ENCODE data around the gene NLGN1. TPM values are rescaled to one million over a fixed set of nuclear protein-coding genes. Genes with fewer than 3 reads are reported as not detected.

NLGN1 gene
- total RNA-seq, 1 donor from 2014 or later: not detected

DNA sequence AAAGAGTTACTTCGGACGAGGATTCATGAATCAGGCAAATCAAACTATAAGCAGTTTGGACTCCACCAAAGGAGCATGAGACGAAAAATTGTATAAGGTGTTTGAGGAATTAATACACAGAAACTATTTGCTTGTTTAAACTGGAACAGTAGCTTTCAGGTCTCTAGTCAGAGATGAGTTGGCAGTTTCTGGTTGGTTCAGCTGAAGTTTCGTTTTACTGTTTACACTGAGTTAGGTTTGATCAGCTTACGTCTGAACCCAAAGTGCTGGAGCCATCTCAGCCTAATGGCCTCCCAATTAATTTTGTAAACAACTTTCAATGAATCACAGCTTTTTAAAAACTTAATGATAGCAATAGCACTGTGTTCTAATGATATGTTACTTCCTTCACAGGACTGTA, 703.7 kb downstream of the NLGN1 start:
- H3K4me1 Mint-ChIP-seq (ENCODE audit: low read depth): no peaks in the 10 kb centered on the region
- TF ChIP-seq, protein P1, sequence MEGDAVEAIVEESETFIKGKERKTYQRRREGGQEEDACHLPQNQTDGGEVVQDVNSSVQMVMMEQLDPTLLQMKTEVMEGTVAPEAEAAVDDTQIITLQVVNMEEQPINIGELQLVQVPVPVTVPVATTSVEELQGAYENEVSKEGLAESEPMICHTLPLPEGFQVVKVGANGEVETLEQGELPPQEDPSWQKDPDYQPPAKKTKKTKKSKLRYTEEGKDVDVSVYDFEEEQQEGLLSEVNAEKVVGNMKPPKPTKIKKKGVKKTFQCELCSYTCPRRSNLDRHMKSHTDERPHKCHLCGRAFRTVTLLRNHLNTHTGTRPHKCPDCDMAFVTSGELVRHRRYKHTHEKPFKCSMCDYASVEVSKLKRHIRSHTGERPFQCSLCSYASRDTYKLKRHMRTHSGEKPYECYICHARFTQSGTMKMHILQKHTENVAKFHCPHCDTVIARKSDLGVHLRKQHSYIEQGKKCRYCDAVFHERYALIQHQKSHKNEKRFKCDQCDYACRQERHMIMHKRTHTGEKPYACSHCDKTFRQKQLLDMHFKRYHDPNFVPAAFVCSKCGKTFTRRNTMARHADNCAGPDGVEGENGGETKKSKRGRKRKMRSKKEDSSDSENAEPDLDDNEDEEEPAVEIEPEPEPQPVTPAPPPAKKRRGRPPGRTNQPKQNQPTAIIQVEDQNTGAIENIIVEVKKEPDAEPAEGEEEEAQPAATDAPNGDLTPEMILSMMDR (IDR thresholded peaks at IDR 0.05): no peak
- no peaks in the 10 kb centered on the region for H3K9me3 Mint-ChIP-seq (ENCODE audit: low read depth)
- H3K36me3 Mint-ChIP-seq (ENCODE audit: low read depth): no peaks in the 10 kb centered on the region
- H3K27ac Mint-ChIP-seq (ENCODE audit: unreplicated experiment): no peak overlapping the region
- DNase-seq (ENCODE audit: low spot score): no peak
- no peak overlapping the region for H3K4me3 Mint-ChIP-seq (ENCODE audit: unreplicated experiment)
- H3K27me3 Mint-ChIP-seq (ENCODE audit: low read depth): no peaks in the 10 kb centered on the region

- no peak for DNase-seq (ENCODE audit: low spot score)
- Mint-ChIP-seq H3K36me3 (ENCODE audit: low read depth) (no peaks in the 10 kb centered on the region), H3K4me1 (ENCODE audit: low read depth) (no peaks in the 10 kb centered on the region), H3K27me3 (ENCODE audit: low read depth) (no peaks in the 10 kb centered on the region), H3K27ac (ENCODE audit: unreplicated experiment) (no peak overlapping the region), H3K4me3 (ENCODE audit: unreplicated experiment) (no peak overlapping the region), H3K9me3 (ENCODE audit: low read depth) (no peaks in the 10 kb centered on the region)
- TF ChIP-seq, protein P1 (IDR thresholded peaks at IDR 0.05): no peak
Observed at GRCh38 chr3:174102274-174102673, 704.7 kb downstream of the NLGN1 start.

GRCh38 chr3:174102866-174103265, 705.3 kb downstream of the NLGN1 start:
- no peaks in the 10 kb centered on the region for H3K36me3 Mint-ChIP-seq (ENCODE audit: low read depth)

GRCh38 chr3:174110761-174111160, 713.2 kb downstream of the NLGN1 start:
- Mint-ChIP-seq H3K9me3 (ENCODE audit: low read depth) (peaks cover 10% of the 10 kb centered on the region), H3K27me3 (ENCODE audit: low read depth) (no peaks in the 10 kb centered on the region), H3K4me1 (ENCODE audit: low read depth) (no peaks in the 10 kb centered on the region), H3K4me3 (ENCODE audit: unreplicated experiment) (no peak overlapping the region), H3K27ac (ENCODE audit: unreplicated experiment) (no peak overlapping the region), H3K36me3 (ENCODE audit: low read depth) (no peaks in the 10 kb centered on the region)
- TF ChIP-seq, protein P1 (IDR thresholded peaks at IDR 0.05): no peak
- DNase-seq (ENCODE audit: low spot score): no peak

More at GRCh38 chr3:174102866-174103265, 705.3 kb downstream of the NLGN1 start:
- TF ChIP-seq, protein P1 (IDR thresholded peaks at IDR 0.05): no peak
- no peaks in the 10 kb centered on the region for H3K9me3 Mint-ChIP-seq (ENCODE audit: low read depth)
- no peak overlapping the region for H3K27ac Mint-ChIP-seq (ENCODE audit: unreplicated experiment)
- no peak overlapping the region for H3K4me3 Mint-ChIP-seq (ENCODE audit: unreplicated experiment)
- no peaks in the 10 kb centered on the region for H3K4me1 Mint-ChIP-seq (ENCODE audit: low read depth)
- H3K27me3 Mint-ChIP-seq (ENCODE audit: low read depth): no peaks in the 10 kb centered on the region
- no peak for DNase-seq (ENCODE audit: low spot score)

DNA sequence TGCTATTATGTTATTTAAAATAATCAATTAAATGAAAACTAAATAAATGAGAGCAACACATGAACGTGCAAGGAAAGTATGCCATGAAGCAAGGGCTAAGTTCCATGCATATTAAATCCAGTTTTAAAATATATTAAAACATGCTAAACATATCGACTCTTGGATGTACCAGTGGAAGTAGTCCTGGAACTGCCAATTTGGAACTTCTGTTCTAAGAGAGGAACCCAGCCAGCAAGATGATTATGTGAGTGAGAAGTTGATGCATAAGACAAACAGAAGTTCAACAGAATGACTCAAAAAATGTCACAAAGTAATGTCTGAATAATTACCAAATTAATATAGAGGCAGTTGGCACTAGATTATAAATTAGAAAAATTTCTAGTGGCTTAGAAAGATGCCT, 714.2 kb downstream of the NLGN1 start:
- no peaks in the 10 kb centered on the region for H3K27me3 Mint-ChIP-seq (ENCODE audit: low read depth)
- DNase-seq (ENCODE audit: low spot score): no peak

More for the DNA sequence above, 714.2 kb downstream of the NLGN1 start:
- no peak overlapping the region for H3K4me3 Mint-ChIP-seq (ENCODE audit: unreplicated experiment)
- H3K36me3 Mint-ChIP-seq (ENCODE audit: low read depth): no peaks in the 10 kb centered on the region
- H3K9me3 Mint-ChIP-seq (ENCODE audit: low read depth): peaks cover 10% of the 10 kb centered on the region
- H3K27ac Mint-ChIP-seq (ENCODE audit: unreplicated experiment): no peak overlapping the region
- TF ChIP-seq, protein P1 (IDR thresholded peaks at IDR 0.05): no peak
- no peaks in the 10 kb centered on the region for H3K4me1 Mint-ChIP-seq (ENCODE audit: low read depth)
